RWPE1 (cell line): ENCODE data around the gene COG2.

Experiments
- CTCF ChIA-PET: fragments of 350-600 bp; sonication (Branson Sonifier 250); formaldehyde crosslinking; extraction: SDS; loops from one replicate; lab custom pipeline; 2021; lab: Yijun Ruan, JAX
- POLR2A ChIA-PET: fragments of 400-600 bp; formaldehyde crosslinking; extraction: SDS; loops from one replicate; lab custom pipeline; 2020; ENCODE audit warnings: antibody characterized with exemption; ENCODE audit not compliant: low non-redundant PET; lab: Yijun Ruan, JAX
- DNase-seq: peaks from one replicate; pipeline ENCODE4 v3.0.0; 2012; ENCODE audit warnings: low spot score
- H3K27ac ChIP-seq: fragments of 450-650 bp; 2 replicates; pipeline ENCODE4 v1.5.1; 2017
- CTCF ChIP-seq: fragments of 450-650 bp; conservative IDR thresholded peaks from 2 replicates; pipeline ENCODE4 v1.5.1; 2017; ENCODE audit warnings: low read depth, mild to moderate bottlenecking

The COG2 gene

GRCh38 chr1:230700132-230700531 is 57.9 kb downstream of the COG2 start:
- CTCF ChIA-PET, result no interaction called here
- no peak for DNase-seq
- no peak for TF ChIP-seq CTCF
- H3K27ac ChIP-seq, result no peak overlapping the region
- POLR2A ChIA-PET, result no interaction called here

GRCh38 chr1:230701434-230701833 is 59.2 kb downstream of the COG2 start:
- TF ChIP-seq CTCF, result no peak
- H3K27ac ChIP-seq, result no peak overlapping the region
- DNase-seq, result no peak
- POLR2A ChIA-PET, result no interaction called here
- CTCF ChIA-PET, result interaction anchor here (0.6 kb wide), 1 partner anchor 98 kb away, joined by 3 read pairs; no protein-coding TSS in a partner anchor

GRCh38 chr1:230701895-230702768 is 59.9 kb downstream of the COG2 start:
- no peak overlapping the region for H3K27ac ChIP-seq
- TF ChIP-seq CTCF, result no peak
- ChIA-PET POLR2A (no interaction called here), CTCF (interaction anchor here (0.6 kb wide), 1 partner anchor 97 kb away, joined by 3 read pairs; no protein-coding TSS in a partner anchor)
- DNase-seq, result no peak

GRCh38 chr1:230702934-230703678 is 60.8 kb downstream of the COG2 start:
- CTCF ChIA-PET, result no interaction called here
- no peak for TF ChIP-seq CTCF
- no peak overlapping the region for H3K27ac ChIP-seq
- DNase-seq, result no peak
- POLR2A ChIA-PET, result no interaction called here

- no peak for TF ChIP-seq CTCF
- ChIA-PET CTCF (no interaction called here), POLR2A (no interaction called here)
- no peak overlapping the region for H3K27ac ChIP-seq
- no peak for DNase-seq
Measured at GRCh38 chr1:230703679-230704385, 61.6 kb downstream of the COG2 start.

- ChIA-PET CTCF (no interaction called here), POLR2A (no interaction called here)
- H3K27ac ChIP-seq, result no peak overlapping the region
- DNase-seq, result no peak
- TF ChIP-seq CTCF, result no peak
Measured at GRCh38 chr1:230704830-230705229, 62.5 kb downstream of the COG2 start.
